Stimulated activated CD8-positive, alpha-beta memory T cell treated with anti-CD3 and anti-CD28 coated beads, Interleukin-12 subunit alpha, Interleukin-12 subunit beta, amount 100 ng/mL, for 24 hours (primary cell): ENCODE results near the gene TJP2.
"Not testable (repeated sequence)": the region's sequence is repeated elsewhere in the genome, so short reads cannot be mapped to it uniquely, and the experiment has no call there.

Experiments used
- DNase-seq: peaks from one replicate; pipeline ENCODE4 v3.0.0-alpha.2; 2020; ENCODE audit errors: extremely low read depth

Gene TJP2

DNA sequence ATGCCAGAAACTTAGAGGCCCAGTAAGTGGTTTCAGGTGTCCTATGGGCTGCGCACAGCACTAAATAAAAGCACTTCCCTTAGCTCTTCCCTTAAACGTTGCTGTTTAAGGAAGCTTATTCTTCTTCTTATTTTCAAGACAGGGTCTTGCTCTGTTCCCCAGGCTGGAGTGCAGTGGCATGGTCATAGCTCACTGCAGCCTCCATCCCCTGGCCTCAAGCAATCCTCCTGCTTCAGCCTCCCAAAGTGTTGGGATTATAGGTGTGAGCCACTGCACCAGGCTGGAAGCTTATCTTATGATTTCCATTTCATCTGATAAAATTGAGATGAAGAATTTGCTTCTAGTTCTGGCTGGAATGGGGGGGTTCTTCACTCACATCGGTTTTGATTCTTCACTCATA, 15.6 kb upstream of the TJP2 start:
- DNase-seq = no peak

- DNase-seq = not testable (repeated sequence)
These were observed 9.5 kb upstream of the TJP2 start for GRCh38 chr9:69164573-69164972.

GRCh38 chr9:69165581-69165980, 8.5 kb upstream of the TJP2 start:
- DNase-seq = no peak

- peak; percentile 12 for DNase-seq
These were observed 5.3 kb upstream of the TJP2 start for GRCh38 chr9:69168709-69169217.

DNA sequence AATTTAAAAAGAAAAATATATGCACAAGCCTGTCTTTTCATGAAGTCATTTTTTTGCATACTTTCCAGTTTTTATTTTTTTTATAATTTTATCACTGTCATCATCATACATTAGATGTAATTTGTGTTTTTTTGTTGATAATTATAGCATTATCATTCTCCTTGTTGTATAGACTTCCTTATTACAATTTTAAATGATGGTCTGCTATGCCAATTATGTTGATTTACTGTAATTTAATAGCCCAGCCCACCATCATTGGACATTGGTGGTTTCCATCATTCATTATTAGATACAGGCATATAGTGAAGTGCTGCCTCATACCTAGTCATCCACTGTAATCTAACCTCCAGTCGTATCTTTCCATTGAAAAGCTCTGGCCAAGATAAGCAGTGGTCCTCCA, 3.8 kb upstream of the TJP2 start:
- DNase-seq = no peak

DNA sequence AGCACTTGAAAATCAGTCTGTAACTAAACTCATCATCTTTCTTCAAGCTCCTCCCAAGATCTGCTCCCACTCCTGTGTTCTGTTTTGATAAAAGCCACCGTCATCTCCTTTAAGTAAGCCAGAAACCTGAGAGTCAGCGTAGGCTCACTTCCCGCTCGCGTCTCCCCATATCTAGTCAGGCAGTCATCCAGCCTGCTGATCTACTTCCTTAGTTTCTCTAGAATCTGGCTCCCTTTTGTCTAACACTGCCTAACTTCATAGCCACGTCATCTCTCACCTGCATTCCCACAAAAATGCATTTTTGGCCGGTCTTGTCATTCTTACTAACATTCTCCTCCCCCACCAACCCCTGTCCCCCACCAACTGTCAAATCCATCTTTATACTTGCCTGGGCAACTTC, 3.0 kb upstream of the TJP2 start:
- DNase-seq = no peak

DNA sequence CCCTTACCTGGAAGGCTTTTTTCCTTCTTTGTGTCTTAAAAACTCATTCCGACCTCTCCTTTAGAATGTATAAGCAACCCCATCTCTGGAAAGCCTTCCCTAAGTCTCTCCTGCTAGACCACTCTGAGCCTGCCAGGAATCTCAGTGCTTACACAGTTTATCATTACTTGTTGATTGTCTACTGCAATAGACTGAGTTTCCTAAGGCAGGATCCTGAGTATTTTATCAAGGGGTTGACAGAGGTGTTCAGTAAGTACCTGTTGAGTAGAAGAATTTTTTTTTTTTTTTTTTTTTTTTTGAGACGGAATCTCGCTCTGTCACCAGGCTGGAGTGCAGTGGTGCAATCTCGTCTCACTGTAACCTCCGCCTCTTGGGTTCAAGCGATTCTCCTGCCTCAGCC, 2.6 kb upstream of the TJP2 start:
- no peak for DNase-seq

DNA sequence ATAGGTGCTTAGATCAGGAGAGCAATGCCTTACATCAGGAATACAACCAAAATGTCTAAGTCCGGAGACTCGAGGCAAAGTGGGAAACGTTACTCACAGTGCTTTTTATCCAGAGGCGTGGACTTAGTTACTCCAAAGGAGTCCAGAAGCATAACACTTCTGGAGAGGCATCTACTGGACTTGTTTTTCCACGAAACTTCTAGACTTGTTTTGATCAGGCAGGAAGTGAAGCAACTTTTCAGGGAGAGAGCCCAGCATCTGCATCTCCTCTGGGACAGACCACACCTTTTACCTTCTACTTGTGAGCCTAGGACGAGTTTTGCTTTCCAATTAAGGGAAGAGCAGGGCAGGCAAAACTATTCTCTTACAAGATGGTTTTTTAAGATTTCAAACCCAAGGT, 1.2 kb upstream of the TJP2 start:
- no peak for DNase-seq

DNA sequence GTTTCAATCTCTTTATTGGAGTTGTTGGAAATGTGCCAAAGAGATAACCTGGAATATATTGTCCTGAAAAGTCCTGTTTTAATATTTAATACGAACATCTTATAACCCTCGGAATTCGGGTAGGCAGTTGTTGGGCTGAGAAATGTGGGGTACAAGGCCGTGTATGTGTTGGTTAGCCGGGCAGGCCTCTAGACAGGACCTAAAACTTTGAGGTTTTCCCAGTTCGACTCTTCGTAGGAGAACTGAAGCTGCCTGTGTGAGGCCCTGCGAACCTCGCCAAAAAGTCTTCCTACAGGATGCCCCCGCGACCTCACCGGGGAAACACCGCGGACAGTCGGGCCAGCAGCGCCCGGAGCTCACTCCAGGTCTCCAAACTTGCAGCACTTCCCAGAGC, 583 bp upstream of the TJP2 start:
- no peak for DNase-seq

DNA sequence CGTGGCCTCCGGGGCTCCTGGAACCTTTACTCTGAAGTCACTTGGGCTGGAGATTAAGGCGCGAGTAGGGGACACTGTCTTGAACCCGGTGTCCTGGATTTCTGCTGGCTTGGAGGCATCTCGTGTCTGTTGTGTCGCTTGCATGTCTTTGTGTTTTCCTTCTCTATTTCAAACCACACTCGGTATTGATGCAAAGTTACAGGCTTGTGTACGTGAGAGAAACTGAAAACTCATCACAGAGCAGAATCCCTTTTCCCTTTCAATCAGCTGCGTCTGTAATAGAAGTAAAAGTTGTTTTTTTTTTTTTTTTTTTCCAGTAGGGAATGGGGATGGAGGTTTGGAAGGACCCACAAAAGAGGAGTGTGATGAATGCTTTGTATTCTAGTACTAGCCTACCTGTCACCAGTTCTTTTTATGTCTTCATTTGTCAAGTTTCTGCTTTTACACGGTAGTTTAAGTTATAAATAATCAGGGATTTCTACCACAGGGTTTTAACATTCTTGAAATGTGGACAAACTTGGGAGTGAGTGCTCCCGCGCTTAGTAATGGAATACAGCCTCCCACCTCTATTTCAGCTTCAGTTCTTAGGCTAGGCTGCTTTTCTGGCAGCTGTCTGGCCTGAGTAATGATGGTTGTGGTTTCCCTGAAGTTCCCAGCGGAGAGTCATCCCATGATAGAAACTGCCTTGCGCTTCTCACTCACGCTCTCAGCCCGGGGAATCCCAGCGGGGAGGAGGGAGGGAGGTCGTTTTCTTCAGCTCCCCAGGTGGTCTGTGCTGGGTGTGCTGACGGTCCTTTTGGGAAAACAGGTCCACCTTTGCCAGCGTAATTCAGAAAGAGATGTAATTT, 763 bp downstream of the TJP2 start:
- no peak for DNase-seq

GRCh38 chr9:69175486-69175885, 1.4 kb downstream of the TJP2 start:
- no peak for DNase-seq

- no peak for DNase-seq
These were observed 2.5 kb downstream of the TJP2 start for GRCh38 chr9:69176471-69177171.

- DNase-seq = no peak
These were observed 4.5 kb downstream of the TJP2 start for GRCh38 chr9:69178583-69179011.

DNA sequence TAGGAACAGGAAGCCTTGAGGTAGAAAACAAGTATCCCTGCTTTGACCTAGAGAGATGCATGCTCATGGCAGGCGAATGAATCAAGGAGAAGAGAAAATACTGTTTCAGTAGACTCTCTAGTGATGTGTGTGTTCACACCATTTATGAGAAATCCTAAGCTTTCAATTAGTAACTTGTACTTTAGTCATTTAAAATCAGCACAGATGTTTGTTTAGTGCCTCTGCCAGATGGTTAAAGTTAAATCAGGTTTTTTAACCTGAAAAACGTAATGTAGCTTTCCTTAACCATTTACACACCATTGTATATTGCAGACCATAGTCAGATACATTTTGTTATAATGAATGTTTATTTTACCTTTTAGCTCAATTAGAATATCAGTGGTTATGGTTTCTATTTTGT, 5.0 kb downstream of the TJP2 start:
- no peak for DNase-seq

- no peak for DNase-seq
These were observed 6.1 kb downstream of the TJP2 start for GRCh38 chr9:69180200-69180599.

DNA sequence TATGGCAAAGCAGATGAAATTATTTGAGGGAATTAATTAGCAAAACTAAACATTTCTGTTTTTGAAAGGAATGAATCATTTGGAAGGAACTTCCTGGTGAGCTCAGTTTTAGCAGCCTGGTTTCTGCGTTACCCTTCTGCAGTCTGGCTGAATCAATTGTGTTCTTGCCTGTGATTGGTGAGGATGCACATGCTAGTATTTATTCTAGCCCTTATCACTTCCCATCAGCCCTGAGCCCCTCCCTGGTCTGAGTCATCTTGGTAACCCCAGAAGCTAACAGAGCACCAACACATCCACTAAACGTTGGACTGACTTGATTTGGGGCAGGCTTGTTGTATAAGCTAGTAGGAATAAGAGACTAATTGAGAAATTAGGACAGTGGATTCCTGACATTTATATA, 6.6 kb downstream of the TJP2 start:
- DNase-seq = no peak

GRCh38 chr9:69181908-69182353, 7.9 kb downstream of the TJP2 start:
- no peak for DNase-seq

DNA sequence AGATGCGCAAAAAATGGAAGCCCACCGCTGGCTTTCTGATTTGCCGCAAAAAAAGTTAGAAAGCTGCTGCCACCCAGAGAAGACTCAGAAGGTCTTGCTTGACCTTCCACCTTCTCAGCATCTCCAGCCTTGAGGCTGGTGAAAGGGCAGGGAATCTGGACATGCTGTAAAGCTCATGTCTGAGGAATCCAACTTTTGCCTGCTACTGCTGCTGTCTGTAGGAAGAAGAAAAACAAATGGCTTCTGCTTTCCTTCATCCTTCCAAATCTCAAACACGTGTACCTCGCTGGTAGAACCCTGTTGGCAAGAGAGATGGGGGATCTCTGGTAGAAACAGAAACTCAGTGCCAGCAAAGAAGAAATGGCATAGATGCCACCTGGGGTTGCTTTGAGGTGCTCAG, 10.2 kb downstream of the TJP2 start:
- DNase-seq = no peak

GRCh38 chr9:69186841-69187611, 12.9 kb downstream of the TJP2 start:
- DNase-seq = no peak

DNA sequence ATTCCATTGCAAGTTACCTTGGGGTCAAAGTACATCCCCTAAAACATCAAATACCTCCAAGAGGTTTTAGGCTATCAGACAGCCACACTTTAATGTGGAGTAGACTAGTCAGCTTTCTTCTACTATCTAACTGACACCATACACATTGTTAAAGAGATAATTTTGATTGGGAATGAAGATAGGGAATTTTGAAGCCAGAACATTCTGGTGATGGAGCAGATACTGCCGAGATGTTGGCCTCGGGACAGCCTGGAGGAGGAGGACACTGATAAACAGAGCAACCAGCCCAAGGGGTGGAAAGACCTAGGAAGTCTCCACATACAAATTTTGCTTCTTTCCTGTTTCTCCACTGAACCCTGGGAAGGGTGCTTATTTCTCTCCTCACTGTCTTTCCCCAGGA, 14.9 kb downstream of the TJP2 start:
- DNase-seq = no peak

DNA sequence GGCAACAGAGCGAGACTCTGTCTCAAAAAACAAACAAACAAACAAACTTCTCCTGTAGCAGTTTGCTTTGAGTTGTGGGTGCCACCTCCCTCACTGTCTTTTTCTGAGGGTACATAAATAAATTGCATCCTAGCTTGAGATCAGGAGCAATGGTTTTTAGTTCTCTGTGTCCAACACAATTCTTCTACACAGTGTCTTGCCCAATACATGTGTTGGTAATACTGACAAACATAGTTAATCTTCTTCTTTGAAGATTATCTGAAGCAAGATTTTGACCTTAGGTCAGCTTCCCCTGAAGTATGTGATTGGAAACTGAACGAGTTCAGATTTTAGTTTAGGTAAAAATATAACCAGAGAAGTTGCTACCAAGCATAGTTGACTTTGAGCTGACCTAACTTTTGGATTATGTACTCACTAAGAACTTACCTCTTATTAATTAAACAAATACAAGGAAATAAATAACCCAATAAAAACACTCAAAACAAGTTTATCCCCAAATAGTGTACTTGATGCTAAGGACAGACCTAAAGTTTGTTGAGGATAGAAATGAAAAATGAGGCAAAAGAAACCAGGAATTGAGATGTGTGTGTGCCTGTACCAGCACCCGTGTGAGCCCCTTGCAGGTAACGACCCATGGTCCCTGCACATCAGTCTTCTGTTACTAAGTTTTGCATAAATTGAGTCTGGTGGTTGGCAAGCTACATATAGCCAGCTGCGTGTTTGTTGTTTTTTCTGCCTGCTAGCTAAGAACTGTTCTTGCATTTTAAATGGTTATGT, 16.2 kb downstream of the TJP2 start:
- DNase-seq = no peak

- DNase-seq = no peak
These were observed 16.7 kb downstream of the TJP2 start for GRCh38 chr9:69190863-69191181.
